GM12875 (cell line): ENCODE measurements around the gene TRIM3.

Experiments
- H3K4me3 ChIP-seq: one replicate; pipeline ENCODE4 v1.5.1; 2011; ENCODE audit warnings: low read depth, low read length, control low read depth
- CTCF ChIP-seq: IDR thresholded peaks from 2 replicates; pipeline ENCODE4 v1.5.1; 2011; ENCODE audit warnings: low read depth, mild to moderate bottlenecking, control low read depth, inconsistent platforms, low read length, moderate library complexity, borderline replicate concordance; ENCODE audit not compliant: insufficient read depth

The TRIM3 gene

GRCh38 chr11:6453152-6453551, 20.6 kb downstream of the TRIM3 start:
- TF ChIP-seq CTCF: no peak

GRCh38 chr11:6452219-6452618, 21.5 kb downstream of the TRIM3 start:
- H3K4me3 ChIP-seq: no peak overlapping the region
- no peak for TF ChIP-seq CTCF

More at GRCh38 chr11:6453152-6453551, 20.6 kb downstream of the TRIM3 start:
- H3K4me3 ChIP-seq: no peak overlapping the region

GRCh38 chr11:6448574-6448973, 25.2 kb downstream of the TRIM3 start:
- no peak overlapping the region for H3K4me3 ChIP-seq
- no peak for TF ChIP-seq CTCF

GRCh38 chr11:6443269-6444003, 30.3 kb downstream of the TRIM3 start:
- no peak overlapping the region for H3K4me3 ChIP-seq
- TF ChIP-seq CTCF: peak; percentile 91

- TF ChIP-seq CTCF: no peak
- no peak overlapping the region for H3K4me3 ChIP-seq
Measured at GRCh38 chr11:6442441-6442840, 31.3 kb downstream of the TRIM3 start.

- no peak for TF ChIP-seq CTCF
- H3K4me3 ChIP-seq: no peak within 1 kb of the TSS
Measured at GRCh38 chr11:6440906-6441358, 32.8 kb downstream of the TRIM3 start, which contains the start of gene HPX. HPX (minus strand) TSS chr11:6440987; CDS start chr11:6440963, 24 bp downstream.

- H3K4me3 ChIP-seq: no peak overlapping the region
Measured at GRCh38 chr11:6438979-6439571, 34.7 kb downstream of the TRIM3 start.

More at GRCh38 chr11:6438979-6439571, 34.7 kb downstream of the TRIM3 start:
- TF ChIP-seq CTCF: peak; percentile 59; the same call in 1 of the 2 replicates
